B cell (primary cell): ENCODE measurements around the gene AADAC.

ENCODE experiments used
- EZH2 ChIP-seq: IDR thresholded peaks from 2 replicates; pipeline ENCODE4 v1.6.1; 2012; ENCODE audit warnings: borderline replicate concordance, low read depth, mild to moderate bottlenecking, moderate library complexity, low read length; ENCODE audit not compliant: insufficient read depth, poor library complexity, severe bottlenecking
- TF ChIP-seq, protein P1 (sequence below): fragments of 200-600 bp; IDR thresholded peaks from one replicate; pipeline ENCODE4 v1.8.0; 2022; ENCODE audit warnings: antibody characterized with exemption, mild to moderate bottlenecking

DNA sequence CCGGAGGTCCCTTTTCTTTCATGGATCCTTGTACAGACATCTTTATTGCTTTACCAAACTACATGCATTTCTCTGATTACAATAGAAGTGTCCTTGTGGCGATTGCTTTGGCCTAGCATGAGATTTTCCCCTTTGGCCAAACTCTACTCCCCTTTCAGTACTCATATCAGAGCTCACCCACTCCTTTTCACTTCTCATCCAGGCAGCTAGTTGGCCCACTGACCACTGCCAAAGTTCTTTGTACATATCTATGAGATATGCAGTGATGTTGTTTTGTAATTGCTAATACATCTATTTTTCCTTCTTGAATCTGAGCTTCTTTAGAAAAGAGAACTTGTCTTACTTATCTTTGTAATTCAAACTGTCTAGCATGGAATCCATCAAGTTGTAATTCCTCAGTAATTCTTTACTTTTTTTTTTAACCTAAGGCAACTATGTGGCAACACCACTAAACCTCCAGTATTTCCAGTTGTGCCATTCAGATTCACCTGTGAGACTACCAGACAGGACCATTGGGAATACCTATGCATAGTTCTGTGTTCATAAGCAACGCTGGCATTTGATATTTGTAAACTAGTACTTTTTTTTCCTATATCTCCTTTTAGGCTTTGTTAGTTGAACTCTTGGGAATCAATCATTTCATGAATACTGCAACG is 41.0 kb upstream of the AADAC start:
- TF ChIP-seq, protein P1, sequence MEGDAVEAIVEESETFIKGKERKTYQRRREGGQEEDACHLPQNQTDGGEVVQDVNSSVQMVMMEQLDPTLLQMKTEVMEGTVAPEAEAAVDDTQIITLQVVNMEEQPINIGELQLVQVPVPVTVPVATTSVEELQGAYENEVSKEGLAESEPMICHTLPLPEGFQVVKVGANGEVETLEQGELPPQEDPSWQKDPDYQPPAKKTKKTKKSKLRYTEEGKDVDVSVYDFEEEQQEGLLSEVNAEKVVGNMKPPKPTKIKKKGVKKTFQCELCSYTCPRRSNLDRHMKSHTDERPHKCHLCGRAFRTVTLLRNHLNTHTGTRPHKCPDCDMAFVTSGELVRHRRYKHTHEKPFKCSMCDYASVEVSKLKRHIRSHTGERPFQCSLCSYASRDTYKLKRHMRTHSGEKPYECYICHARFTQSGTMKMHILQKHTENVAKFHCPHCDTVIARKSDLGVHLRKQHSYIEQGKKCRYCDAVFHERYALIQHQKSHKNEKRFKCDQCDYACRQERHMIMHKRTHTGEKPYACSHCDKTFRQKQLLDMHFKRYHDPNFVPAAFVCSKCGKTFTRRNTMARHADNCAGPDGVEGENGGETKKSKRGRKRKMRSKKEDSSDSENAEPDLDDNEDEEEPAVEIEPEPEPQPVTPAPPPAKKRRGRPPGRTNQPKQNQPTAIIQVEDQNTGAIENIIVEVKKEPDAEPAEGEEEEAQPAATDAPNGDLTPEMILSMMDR: no peak
- no peak for TF ChIP-seq EZH2
